Measurements from ENCODE around the gene ROMO1.

DNA sequence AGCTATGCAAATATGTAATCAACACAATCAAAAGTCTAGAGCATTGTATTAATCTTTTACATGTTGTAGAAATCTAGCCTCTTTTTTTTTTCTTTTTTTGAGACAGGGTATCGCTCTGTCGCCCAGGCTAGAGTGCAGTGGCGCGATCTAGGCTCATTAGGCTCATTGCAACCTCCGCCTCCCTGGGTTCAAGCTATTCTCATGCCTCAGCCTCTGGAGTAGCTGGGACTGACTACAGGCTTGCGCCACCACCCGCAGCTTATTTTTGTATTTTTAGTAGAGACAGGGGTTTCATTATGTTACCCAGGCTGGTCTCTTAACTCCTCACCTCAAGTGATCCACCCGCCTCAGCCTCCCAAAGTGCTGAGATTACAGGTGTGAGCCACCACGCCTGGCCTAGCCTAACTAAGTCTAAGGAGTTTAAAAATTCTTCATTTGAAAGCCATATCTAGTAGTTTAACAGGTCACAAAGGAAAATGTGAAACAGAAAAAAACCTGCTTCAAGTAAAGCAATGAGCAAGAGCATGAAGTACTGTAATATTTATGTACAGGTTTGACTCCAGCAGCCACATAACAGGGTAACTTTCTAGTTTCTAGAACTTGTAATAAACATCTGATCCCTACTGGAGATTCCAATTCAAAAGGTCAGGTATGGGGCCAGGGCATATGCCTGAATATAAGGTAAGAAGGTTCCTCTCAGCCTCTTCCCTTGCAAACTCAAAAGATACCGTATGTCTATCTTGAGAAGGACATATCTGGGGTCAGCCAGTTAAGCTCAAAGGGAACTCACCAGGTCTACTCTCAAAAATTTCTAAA is 38.9 kb upstream of the ROMO1 start:
- TF ChIP-seq, protein P1, sequence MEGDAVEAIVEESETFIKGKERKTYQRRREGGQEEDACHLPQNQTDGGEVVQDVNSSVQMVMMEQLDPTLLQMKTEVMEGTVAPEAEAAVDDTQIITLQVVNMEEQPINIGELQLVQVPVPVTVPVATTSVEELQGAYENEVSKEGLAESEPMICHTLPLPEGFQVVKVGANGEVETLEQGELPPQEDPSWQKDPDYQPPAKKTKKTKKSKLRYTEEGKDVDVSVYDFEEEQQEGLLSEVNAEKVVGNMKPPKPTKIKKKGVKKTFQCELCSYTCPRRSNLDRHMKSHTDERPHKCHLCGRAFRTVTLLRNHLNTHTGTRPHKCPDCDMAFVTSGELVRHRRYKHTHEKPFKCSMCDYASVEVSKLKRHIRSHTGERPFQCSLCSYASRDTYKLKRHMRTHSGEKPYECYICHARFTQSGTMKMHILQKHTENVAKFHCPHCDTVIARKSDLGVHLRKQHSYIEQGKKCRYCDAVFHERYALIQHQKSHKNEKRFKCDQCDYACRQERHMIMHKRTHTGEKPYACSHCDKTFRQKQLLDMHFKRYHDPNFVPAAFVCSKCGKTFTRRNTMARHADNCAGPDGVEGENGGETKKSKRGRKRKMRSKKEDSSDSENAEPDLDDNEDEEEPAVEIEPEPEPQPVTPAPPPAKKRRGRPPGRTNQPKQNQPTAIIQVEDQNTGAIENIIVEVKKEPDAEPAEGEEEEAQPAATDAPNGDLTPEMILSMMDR (IDR thresholded peaks at IDR 0.05): no peak
- no peak for TF ChIP-seq POLR2A (IDR thresholded peaks at IDR 0.05)
